WTC11 (cell line): Measurements from ENCODE around the gene RIMBP3B.
"Not testable (repeated sequence)": the region's sequence is repeated elsewhere in the genome, so short reads cannot be mapped to it uniquely, and the experiment has no call there.

ENCODE experiments used
- CREB1 ChIP-seq: sonication (generic); formaldehyde crosslinking; IDR thresholded peaks from 2 replicates; pipeline ENCODE4 v1.8.0; 2023; ENCODE audit warnings: mild to moderate bottlenecking, missing genetic modification reagents
- EMX1 ChIP-seq: fragments of 250-450 bp; sonication (Bioruptor Pico); IDR thresholded peaks from 2 replicates; pipeline ENCODE4 v1.8.0; 2021; ENCODE audit warnings: mild to moderate bottlenecking
- PRRX2 ChIP-seq: fragments of 250-450 bp; sonication (Bioruptor Pico); IDR thresholded peaks from 2 replicates; pipeline ENCODE4 v1.8.0; 2021; ENCODE audit warnings: mild to moderate bottlenecking
- ZBTB21 ChIP-seq: sonication (generic); formaldehyde crosslinking; IDR thresholded peaks from 2 replicates; pipeline ENCODE4 v1.8.1; 2023; ENCODE audit warnings: mild to moderate bottlenecking, missing genetic modification reagents, borderline replicate concordance
- TF ChIP-seq, protein P1 (sequence below): fragments of 200-600 bp; IDR thresholded peaks from 2 replicates; pipeline ENCODE4 v1.8.0; 2022; ENCODE audit warnings: antibody characterized with exemption

DNA sequence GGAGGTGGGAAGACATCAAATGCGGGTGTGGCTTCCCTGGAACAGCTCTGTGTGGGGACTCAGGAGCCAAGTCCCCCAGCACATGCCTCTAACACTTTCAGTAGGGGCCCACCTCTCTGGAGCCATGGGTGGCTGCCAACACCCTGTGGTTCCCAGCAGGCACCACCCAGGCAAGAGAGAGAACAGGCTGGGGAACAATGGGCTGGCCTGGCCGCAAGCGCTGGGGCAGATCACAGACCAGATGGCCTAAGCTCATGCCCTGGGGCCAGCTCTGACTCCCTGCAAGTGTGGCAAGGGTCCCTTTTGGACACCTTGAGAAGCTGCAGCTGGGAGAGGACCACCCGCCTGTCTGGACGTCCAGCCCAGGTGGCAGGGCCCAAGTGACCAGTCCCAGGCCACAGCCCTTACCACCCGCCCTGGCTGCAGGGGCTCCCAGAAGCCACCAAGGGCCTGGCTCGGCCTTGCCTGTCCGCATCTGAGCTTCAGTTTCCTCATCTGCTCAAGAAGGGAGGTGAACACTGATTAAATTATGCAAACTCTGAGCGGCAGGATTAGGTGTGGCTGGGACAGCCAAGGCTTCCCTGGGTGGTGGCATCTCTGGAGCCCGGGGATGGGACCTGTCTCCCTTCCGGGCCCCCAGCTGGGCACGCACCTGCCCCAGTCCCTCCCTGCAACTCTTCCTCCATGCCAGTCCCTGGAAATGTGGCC lies 14.8 kb upstream of the RIMBP3B start:
- not testable (repeated sequence) for TF ChIP-seq EMX1; ZBTB21 (CRISPR knock-in tag); CREB1 (CRISPR knock-in tag); PRRX2
- TF ChIP-seq, protein P1, sequence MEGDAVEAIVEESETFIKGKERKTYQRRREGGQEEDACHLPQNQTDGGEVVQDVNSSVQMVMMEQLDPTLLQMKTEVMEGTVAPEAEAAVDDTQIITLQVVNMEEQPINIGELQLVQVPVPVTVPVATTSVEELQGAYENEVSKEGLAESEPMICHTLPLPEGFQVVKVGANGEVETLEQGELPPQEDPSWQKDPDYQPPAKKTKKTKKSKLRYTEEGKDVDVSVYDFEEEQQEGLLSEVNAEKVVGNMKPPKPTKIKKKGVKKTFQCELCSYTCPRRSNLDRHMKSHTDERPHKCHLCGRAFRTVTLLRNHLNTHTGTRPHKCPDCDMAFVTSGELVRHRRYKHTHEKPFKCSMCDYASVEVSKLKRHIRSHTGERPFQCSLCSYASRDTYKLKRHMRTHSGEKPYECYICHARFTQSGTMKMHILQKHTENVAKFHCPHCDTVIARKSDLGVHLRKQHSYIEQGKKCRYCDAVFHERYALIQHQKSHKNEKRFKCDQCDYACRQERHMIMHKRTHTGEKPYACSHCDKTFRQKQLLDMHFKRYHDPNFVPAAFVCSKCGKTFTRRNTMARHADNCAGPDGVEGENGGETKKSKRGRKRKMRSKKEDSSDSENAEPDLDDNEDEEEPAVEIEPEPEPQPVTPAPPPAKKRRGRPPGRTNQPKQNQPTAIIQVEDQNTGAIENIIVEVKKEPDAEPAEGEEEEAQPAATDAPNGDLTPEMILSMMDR, result not testable (repeated sequence)
